UCSD-AML1 (cell line): ENCODE data around the gene POU2AF1.
A peak's percentile ranks its signal among the peaks of the same experiment; 100 is the strongest.

Experiments used
- DNase-seq: peaks from one replicate; lab custom pipeline; 2025; ENCODE audit not compliant: unreplicated experiment; lab: John Stamatoyannopoulos, UW

POU2AF1 gene

GRCh38 chr11:111378861-111379601, at the start of gene POU2AF1:
Gene POU2AF1 (minus strand): TSS chr11:111379275. CDS start chr11:111379177, 98 bp downstream.
- no peak for DNase-seq

- DNase-seq: no peak
Measured at GRCh38 chr11:111428113-111428876, 49.2 kb upstream of the POU2AF1 start.

- DNase-seq: no peak
Measured at GRCh38 chr11:111427471-111427912, 48.4 kb upstream of the POU2AF1 start.

- DNase-seq: no peak
Measured at GRCh38 chr11:111426617-111427016, 47.5 kb upstream of the POU2AF1 start.

- no peak for DNase-seq
Measured at GRCh38 chr11:111423250-111423615, 44.2 kb upstream of the POU2AF1 start.

GRCh38 chr11:111422494-111423249, 43.6 kb upstream of the POU2AF1 start:
- DNase-seq: peak; percentile 43

- no peak for DNase-seq
Measured at GRCh38 chr11:111421251-111421650, 42.2 kb upstream of the POU2AF1 start.

GRCh38 chr11:111419641-111420327, 40.7 kb upstream of the POU2AF1 start:
- no peak for DNase-seq

- DNase-seq: no peak
Measured at GRCh38 chr11:111419181-111419580, 40.1 kb upstream of the POU2AF1 start.

- no peak for DNase-seq
Measured at GRCh38 chr11:111418436-111418787, 39.3 kb upstream of the POU2AF1 start.

- DNase-seq: no peak
Measured at GRCh38 chr11:111417766-111418435, 38.8 kb upstream of the POU2AF1 start.

GRCh38 chr11:111417011-111417765, 38.1 kb upstream of the POU2AF1 start:
- DNase-seq: no peak

GRCh38 chr11:111416231-111416960, 37.3 kb upstream of the POU2AF1 start:
- no peak for DNase-seq

- DNase-seq: no peak
Measured at GRCh38 chr11:111414936-111415335, 35.9 kb upstream of the POU2AF1 start.

GRCh38 chr11:111414267-111414931, 35.3 kb upstream of the POU2AF1 start:
- no peak for DNase-seq

- no peak for DNase-seq
Measured at GRCh38 chr11:111413849-111414248, 34.8 kb upstream of the POU2AF1 start.

GRCh38 chr11:111412293-111412692, 33.2 kb upstream of the POU2AF1 start:
- DNase-seq: no peak

- DNase-seq: no peak
Measured at GRCh38 chr11:111411456-111411855, 32.4 kb upstream of the POU2AF1 start.

GRCh38 chr11:111410951-111411350, 31.9 kb upstream of the POU2AF1 start:
- DNase-seq: no peak
